Liver (tissue), 9 donors: ENCODE data around the gene ATF7. TPM values are rescaled to one million over a fixed set of nuclear protein-coding genes. Genes with fewer than 3 reads are reported as not detected.

Experiments
- DNase-seq: peaks from one replicate; pipeline ENCODE4 v3.0.0-alpha.2; 2017; ENCODE audit warnings: low spot score
- H3K27ac ChIP-seq, 2 donors: one replicate each; pipeline ENCODE4 v1.7.0; 2013; ENCODE audit warnings: inconsistent platforms in 2 of 2, low read length in 2 of 2, control low read depth in 1 of 2, low read depth in 1 of 2, mild to moderate bottlenecking in 1 of 2
- H3K27me3 ChIP-seq, 4 donors: one replicate each; pipeline versions ENCODE4 v1.6.1 to v1.7.0; 2013; ENCODE audit warnings: low read length in 3 of 4, inconsistent platforms in 1 of 4, mild to moderate bottlenecking in 1 of 4, moderate library complexity in 1 of 4; ENCODE audit not compliant: control insufficient read depth in 4 of 4, insufficient read depth in 4 of 4
- H3K36me3 ChIP-seq, 4 donors: one replicate each; pipeline versions ENCODE4 v1.6.1 to v1.7.0; 2013; ENCODE audit warnings: low read length in 3 of 4, mild to moderate bottlenecking in 3 of 4, low read depth in 1 of 4, moderate library complexity in 1 of 4; ENCODE audit not compliant: control insufficient read depth in 4 of 4, insufficient read depth in 3 of 4
- H3K4me1 ChIP-seq, 4 donors: one replicate each; pipeline versions ENCODE4 v1.6.1 to v1.7.0; 2013; ENCODE audit warnings: low read length in 3 of 4, mild to moderate bottlenecking in 3 of 4, moderate library complexity in 1 of 4; ENCODE audit not compliant: control insufficient read depth in 4 of 4, insufficient read depth in 4 of 4
- H3K4me3 ChIP-seq, 3 donors: one replicate each; pipeline versions ENCODE4 v1.6.1 to v1.7.0; 2013; ENCODE audit warnings: low read length in 3 of 3, control low read depth in 1 of 3, low read depth in 1 of 3, mild to moderate bottlenecking in 1 of 3
- H3K9ac ChIP-seq, 2 donors: one replicate each; pipeline ENCODE4 v1.7.0; 2013; ENCODE audit warnings: low read length in 2 of 2, mild to moderate bottlenecking in 2 of 2, moderate library complexity in 2 of 2, control low read depth in 1 of 2, low read depth in 1 of 2
- H3K9me3 ChIP-seq, 4 donors: one replicate each; pipeline versions ENCODE4 v1.6.1 to v1.7.0; 2013; ENCODE audit warnings: low read length in 3 of 4; ENCODE audit not compliant: control insufficient read depth in 4 of 4
- FOXA2 ChIP-seq: IDR thresholded peaks from 2 replicates; pipeline ENCODE4 v1.6.1; 2016; ENCODE audit warnings: antibody characterized with exemption
- GABPA ChIP-seq, 2 donors: IDR thresholded peaks in 1 of 2; conservative IDR thresholded peaks in 1 of 2; 2 replicates each; pipeline ENCODE4 v1.6.1; 2016; ENCODE audit warnings: antibody characterized with exemption in 2 of 2, mild to moderate bottlenecking in 1 of 2, moderate library complexity in 1 of 2
- NR2F2 ChIP-seq: IDR thresholded peaks from 2 replicates; pipeline ENCODE4 v1.6.1; 2016; ENCODE audit warnings: antibody characterized with exemption
- RAD21 ChIP-seq, 2 donors: IDR thresholded peaks; 2 replicates each; pipeline ENCODE4 v1.6.1; 2016; ENCODE audit warnings: antibody characterized with exemption in 2 of 2, mild to moderate bottlenecking in 2 of 2
- SP1 ChIP-seq: IDR thresholded peaks from 2 replicates; pipeline ENCODE4 v1.6.1; 2018; ENCODE audit warnings: antibody characterized with exemption, mild to moderate bottlenecking
- YY1 ChIP-seq: IDR thresholded peaks from 2 replicates; pipeline ENCODE4 v1.6.1; 2016; ENCODE audit warnings: antibody characterized with exemption, mild to moderate bottlenecking
- WGBS: extraction: QIAGEN DNeasy Blood & Tissue Kit; methylation state at CpG from one replicate; pipeline ENCODE4 v1.1.7; 2013; 5-methylcytosine and 5-hydroxymethylcytosine counted together
- polyA plus RNA-seq, 2 donors: library from polyadenylated mRNA; stranded (reverse) in 1 of 2; unstranded in 1 of 2; fragments of 200-250 nt in 1 of 2; fragments of >200 nt in 1 of 2; fragmentation: Nextera tagmentation in 1 of 2; extraction: Ambion mirVana in 1 of 2; gene quantifications; one replicate each; pipeline versions ENCODE4 v1.2.1 to v1.2.3, GENCODE V29; 2013 to 2015
- total RNA-seq, 2 donors: library from RNA; depleted of rRNA; stranded (reverse); fragments of >200 nt; gene quantifications; one replicate each; pipeline ENCODE4 v1.2.3, GENCODE V29; 2014
- TF ChIP-seq, protein P1 (sequence below): IDR thresholded peaks from 2 replicates; pipeline ENCODE4 v1.6.1; 2016; ENCODE audit warnings: antibody characterized with exemption
- TF ChIP-seq, protein P2 (sequence below): fragments of 150-350 bp; IDR thresholded peaks from 2 replicates; pipeline ENCODE4 v1.5.1; 2017; ENCODE audit warnings: improper control_type of control experiment, low read depth, low read length; ENCODE audit not compliant: missing input control
- donor health status: healthy.
- donor health status: healthy.
- donor health status: healthy.
- donor health status: healthy.
- donor health status: healthy.

ATF7 gene
- total and polyA plus RNA-seq, 4 donors, result 5.3 to 14.5 (median 9.9) TPM

DNA sequence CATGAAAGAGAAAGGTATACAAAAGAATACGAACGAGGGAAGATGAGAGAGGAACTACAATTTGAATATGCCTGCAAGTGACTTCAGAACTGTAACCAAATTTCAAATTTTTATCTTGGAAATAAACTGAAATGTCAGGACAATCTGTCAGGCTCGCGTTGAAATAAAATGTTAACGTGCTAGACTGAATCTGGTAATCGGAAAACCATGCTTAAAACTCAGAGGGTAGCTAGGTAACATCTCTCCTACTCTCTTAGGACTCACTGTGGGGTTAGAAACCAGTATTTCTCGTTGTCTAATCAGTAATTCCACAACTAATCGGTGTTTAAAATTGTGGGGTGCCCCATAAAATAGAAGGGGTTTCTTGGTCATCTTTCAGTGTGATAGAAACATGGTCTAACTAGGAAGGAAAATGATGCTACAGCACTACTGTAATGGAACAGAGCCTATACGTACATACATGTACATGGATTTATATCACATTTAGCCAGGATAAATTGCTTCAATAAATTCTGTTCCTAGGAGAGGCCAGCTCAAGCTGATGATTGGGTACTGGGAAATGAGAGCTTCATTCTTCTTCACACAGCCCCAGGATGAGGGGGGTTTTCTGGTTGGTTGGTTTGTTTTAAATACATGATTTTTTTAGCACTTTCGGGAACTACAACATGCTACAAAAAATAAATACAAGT is 23.9 kb downstream of the ATF7 start:
- no peak overlapping the region for H3K4me3 ChIP-seq
- H3K4me1 ChIP-seq, result peaks cover 0 to 2% (median 0%) of the 10 kb centered on the region in 4 donors
- TF ChIP-seq YY1, result no peak
- no peak for TF ChIP-seq FOXA2
- peaks cover 0 to 6% (median under 1%) of the 10 kb centered on the region in 4 donors for H3K36me3 ChIP-seq
- H3K27me3 ChIP-seq, result no peaks in the 10 kb centered on the region
- H3K9me3 ChIP-seq, result no peaks in the 10 kb centered on the region
- WGBS, result 86% methylated on average over 10 of the region's 10 CpGs
- no peak overlapping the region for H3K27ac ChIP-seq
- H3K9ac ChIP-seq, result no peak overlapping the region
- DNase-seq, result no peak

DNA sequence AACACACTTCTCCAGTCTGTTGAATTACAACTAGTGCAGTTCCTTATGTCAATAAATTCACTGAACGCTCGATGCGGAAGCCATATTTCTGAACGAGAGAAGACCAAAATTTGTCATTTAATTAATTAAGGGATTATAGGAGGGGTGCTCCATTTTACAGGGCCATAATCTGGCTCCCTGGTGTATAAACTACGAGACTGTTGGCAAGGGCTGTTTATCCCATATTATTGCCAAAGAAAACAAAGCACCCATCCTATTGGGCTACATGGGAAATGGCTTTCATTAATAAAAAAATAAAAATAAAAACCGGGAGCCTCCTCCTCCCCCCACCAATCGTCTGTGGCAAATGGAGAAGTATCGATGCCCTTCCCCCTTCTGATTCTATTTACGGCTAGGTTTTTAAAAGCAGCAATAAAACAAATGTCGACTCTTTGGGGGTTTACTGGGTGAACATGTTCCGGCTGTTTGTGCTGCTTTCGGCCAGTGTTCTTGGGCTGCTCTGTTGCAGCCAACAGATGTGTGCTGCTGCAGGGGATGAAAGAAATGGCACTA is 24.8 kb downstream of the ATF7 start:
- Histone ChIP-seq H3K36me3 (peaks cover 0 to 6% (median under 1%) of the 10 kb centered on the region in 4 donors), H3K4me3 (no peak overlapping the region), H3K9me3 (no peaks in the 10 kb centered on the region), H3K9ac (no peak overlapping the region), H3K27ac (no peak overlapping the region), H3K4me1 (peaks cover 0 to 5% (median 3%) of the 10 kb centered on the region in 4 donors), H3K27me3 (no peaks in the 10 kb centered on the region)
- 77% methylated on average over 12 of the region's 12 CpGs for WGBS
- TF ChIP-seq, protein P1, sequence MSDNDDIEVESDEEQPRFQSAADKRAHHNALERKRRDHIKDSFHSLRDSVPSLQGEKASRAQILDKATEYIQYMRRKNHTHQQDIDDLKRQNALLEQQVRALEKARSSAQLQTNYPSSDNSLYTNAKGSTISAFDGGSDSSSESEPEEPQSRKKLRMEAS, result no peak
- TF ChIP-seq SP1 (no peak), RAD21 (IDR thresholded peaks at IDR 0.05) (no peak), NR2F2 (no peak), FOXA2 (no peak), YY1 (no peak), GABPA (IDR thresholded peaks at IDR 0.05 in 1 of 2, conservative IDR thresholded peaks at IDR 0.05 in 1 of 2) (no peak)
- TF ChIP-seq, protein P2, sequence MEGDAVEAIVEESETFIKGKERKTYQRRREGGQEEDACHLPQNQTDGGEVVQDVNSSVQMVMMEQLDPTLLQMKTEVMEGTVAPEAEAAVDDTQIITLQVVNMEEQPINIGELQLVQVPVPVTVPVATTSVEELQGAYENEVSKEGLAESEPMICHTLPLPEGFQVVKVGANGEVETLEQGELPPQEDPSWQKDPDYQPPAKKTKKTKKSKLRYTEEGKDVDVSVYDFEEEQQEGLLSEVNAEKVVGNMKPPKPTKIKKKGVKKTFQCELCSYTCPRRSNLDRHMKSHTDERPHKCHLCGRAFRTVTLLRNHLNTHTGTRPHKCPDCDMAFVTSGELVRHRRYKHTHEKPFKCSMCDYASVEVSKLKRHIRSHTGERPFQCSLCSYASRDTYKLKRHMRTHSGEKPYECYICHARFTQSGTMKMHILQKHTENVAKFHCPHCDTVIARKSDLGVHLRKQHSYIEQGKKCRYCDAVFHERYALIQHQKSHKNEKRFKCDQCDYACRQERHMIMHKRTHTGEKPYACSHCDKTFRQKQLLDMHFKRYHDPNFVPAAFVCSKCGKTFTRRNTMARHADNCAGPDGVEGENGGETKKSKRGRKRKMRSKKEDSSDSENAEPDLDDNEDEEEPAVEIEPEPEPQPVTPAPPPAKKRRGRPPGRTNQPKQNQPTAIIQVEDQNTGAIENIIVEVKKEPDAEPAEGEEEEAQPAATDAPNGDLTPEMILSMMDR, result no peak
- DNase-seq, result no peak

DNA sequence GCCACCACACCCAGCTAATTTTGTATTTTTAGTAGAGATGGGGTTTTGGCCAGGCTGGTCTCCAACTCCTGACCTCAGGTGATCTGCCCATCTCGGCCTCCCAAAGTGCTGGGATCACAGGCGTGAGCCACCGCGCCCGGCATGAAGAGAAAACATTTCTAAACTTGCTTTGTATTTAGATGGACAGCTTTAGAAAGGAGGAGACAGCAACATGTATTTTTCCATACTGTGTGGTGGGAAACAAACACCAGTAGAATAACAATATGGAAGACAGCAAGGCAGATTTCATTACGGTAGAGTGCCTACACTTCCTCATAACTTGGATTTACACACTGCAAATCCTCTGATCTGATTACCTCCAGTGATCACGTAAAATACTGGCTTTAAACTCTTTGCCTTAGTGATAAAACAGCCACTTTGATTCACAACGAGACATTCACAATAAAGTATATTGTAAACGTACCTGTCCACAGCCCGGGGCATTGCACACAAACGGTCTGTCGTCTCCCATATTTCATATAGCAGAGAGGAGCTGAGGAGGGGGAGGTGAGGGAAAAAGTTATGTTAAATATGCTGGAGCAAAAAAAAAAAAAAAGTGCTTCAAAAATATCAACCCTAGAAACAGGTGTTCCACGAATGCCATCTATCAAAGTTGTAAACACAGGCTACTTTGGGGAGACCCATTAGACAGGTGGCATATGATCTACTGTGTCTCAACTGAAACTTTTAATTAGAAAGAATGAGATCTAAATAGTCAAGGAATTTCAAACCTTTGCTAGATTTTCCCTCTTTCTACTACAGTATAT is 25.5 kb downstream of the ATF7 start:
- TF ChIP-seq YY1, result no peak
- no peak for DNase-seq
- Histone ChIP-seq H3K27ac (no peak overlapping the region), H3K4me1 (peaks cover 0 to 5% (median 3%) of the 10 kb centered on the region in 4 donors), H3K36me3 (peaks cover 0 to 6% (median under 1%) of the 10 kb centered on the region in 4 donors), H3K9me3 (no peaks in the 10 kb centered on the region), H3K27me3 (no peaks in the 10 kb centered on the region), H3K9ac (no peak overlapping the region), H3K4me3 (no peak overlapping the region)
- WGBS, result 95% methylated on average over 13 of the region's 13 CpGs
